ENCODE results near the gene PAK5.
A peak's percentile ranks its signal among the peaks of the same experiment; 100 is the strongest.

Gene PAK5

DNA sequence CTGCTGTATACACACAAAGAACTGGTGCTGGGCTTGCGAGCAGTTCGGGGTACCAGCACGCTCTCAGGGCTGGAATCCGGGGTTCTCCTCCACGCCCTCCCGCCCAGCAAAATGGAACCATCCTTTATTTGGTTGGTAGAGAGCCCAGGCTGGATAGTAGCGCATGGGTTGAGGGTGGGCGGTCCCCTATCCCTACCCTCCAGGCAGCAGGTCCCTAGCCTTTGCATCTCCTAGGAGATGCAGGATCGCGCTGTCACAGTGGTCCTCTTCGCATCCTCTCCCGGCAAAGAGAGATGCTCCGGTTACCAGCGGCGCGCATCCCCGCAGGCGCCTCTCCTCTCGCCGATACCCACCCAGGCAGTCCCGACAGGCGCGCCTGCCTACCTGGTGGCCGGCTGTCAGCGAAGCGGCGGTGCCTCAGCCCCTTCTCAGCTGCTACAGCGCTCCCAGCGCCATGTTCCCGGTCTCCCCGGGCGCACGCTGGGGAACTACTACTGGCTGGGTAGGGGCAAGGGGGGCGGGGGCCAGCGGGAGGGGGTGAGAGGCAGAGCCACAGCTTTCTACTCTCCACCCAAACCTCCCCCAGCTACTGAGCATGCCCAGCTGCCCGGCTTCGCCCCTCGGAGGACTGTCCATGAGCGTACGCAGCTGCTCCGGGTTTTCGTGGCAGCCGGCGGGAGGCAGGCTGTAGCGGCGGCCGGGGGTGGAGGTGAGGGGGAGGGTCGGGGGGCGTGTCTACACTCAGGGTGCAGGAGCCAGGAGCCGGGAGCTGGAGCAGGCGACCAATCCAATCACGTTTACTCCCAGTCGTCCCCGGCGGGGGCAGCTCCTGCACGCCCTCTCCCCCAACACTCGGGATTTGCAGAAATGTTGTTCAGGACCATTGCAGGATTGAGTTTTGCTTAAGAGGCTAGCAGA lies at the start of gene PAK5:
Gene PAK5, minus strand, starts transcription at position 699 of the 918 bp plus-strand sequence. CDS start 194,748 bp downstream, outside the sequence.
- peak; percentile 34 for DNase-seq (ENCODE audit: low spot score)

DNA sequence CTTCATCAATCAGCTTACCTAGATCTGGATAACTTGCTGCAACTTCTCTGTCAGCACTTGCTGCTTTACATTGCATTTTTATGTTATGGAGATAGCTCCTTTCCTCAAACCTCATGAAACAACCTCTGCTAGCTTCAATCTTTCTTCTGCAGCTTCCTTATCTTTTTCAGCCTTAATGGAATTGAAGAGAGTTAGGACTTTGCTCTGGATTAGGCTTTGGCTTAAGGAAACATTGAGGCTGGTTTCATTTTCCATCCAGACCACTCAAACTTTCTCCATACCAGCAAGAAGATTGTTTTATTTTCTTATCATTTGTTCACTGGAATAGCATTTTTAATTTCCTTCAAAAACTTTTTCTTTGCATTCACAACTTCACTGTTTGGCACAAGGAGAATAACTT lies 48.8 kb upstream of the PAK5 start:
- no peak for DNase-seq (ENCODE audit: low spot score)

DNA sequence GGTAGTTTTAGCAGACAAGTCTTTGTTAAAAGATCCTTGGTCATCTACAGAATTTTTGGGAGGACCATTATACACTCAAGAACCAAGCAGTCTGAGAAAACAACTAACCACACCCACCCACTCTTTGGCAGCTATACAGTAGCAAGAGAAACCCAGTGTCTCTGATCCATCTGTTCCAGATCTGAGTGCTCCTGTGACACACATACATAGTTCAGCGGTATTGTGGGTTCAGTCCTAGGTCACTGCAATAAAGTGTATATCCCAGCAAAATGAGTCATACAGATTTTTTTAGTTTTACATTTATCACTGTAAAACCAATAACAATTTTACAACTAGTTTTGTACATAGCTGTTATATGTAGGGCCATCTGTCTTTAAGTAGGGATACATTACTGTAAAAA lies 47.4 kb upstream of the PAK5 start:
- no peak for DNase-seq (ENCODE audit: low spot score)

DNA sequence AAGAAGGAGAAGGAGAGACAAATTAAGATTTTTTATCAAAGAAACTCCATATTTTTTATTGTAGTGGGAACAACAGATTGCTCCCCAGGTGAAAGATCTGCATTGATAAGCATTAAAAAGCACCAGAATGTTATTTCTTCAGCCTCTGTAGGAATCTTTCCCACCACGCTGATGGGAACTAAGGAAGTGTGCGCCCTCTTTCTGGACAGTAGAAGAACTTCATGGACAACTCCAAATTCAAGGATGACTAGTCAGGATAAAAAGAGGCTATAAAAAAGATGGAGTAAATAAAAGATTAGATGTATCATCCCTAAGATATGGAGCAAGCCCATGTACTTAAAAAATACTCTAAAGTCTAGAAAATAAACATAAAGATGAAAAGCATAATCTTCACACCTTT lies 45.8 kb upstream of the PAK5 start:
- no peak for DNase-seq (ENCODE audit: low spot score)

DNA sequence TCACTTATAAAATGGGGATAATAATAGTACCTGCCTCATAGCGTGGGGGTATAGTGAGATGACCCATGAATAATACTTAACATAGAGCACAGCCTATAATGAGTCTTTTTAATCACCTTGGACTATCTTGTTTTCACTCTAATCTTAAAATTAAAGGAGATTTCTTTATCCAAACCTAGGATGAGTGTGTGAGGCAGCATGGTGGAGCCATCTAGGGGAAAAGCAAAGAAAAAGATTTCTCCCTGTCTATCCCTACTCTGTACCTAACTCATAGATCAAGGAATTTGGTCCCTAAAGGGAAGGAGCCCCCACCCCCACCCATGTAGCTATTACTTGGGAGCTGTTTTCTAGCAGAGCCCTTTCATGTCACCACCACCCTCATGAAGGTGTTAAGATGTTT lies 45.2 kb upstream of the PAK5 start:
- DNase-seq (ENCODE audit: low spot score): no peak

DNA sequence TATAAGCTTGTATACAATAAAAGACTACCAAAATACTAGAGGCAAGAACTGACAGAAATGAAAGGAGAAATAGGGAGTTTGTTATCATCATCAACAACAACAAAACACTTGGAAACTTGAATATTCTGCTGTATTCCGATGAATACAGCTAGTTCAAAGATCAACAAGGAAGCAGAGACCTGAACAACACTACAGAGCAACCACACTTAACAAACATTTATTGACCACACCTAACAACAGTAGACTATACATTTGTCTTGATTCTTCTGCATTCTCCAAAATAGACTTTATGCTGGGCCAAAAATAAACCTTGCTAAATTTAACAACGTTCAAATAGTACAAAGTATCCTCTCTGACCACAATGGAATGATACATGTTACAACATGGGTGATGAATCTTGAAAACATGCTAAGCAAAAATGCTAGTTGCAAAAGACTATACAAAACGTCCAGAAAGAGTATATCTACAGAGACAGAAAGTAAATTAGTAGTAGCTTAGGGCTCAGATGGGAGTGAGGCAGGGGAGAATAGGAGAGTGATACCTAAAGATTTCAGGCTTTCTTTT lies 39.1 kb upstream of the PAK5 start:
- DNase-seq (ENCODE audit: low spot score): no peak

DNA sequence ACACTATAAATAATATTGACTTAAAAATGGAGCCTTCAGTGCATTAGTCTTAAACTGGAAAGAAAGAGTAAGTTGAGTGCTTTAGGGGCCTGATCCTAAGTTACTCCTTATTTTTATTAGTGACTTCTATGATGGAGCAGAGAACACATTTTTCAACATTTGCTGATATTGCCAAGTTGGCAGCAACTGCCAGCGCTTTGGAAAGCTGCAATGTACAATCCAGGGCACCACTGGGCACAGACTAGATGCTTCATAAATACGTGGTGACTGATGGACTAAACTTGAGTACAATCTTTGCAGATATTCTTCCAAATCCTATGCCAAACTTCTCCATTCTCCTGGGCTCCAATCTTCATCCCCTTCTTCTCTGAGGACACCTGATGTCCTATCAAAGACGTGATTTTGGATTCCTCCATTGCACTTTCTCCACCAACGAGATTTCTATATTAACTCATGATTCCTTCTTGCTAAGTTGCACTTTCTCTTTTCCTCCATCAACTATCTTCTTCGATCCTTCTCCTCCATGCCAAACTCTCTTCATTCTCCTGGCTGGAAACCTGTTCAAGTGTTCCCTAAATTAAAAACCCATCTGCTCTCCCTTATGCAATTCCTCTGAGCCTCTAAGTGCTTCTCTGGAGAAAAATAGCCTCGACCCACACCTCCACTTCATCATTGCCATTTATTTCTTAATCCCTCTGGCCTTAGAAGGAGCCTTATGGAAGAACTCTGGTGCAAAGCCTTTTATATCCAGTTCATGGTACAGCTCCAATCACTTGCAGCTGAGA lies 28.5 kb upstream of the PAK5 start:
- DNase-seq (ENCODE audit: low spot score): no peak

DNA sequence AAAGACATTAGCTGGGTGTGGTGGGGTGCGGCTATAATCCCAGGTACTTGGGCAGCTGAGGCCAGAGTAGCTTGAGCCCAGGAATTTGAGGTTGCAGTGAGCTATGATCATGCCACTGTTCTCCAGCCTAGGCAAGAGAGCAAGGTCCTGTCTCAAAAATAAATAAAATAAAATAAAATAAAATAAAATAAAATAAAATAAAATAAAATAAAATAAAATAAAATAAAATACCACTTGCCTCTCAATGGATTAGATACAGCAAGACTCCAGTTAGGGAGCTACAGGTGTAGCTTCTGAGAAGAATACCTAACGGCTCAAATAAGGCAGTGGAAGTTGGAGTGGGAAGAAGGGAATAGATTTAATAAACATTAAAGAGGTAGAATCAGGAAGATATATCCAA lies 13.7 kb upstream of the PAK5 start:
- no peak for DNase-seq (ENCODE audit: low spot score)

DNA sequence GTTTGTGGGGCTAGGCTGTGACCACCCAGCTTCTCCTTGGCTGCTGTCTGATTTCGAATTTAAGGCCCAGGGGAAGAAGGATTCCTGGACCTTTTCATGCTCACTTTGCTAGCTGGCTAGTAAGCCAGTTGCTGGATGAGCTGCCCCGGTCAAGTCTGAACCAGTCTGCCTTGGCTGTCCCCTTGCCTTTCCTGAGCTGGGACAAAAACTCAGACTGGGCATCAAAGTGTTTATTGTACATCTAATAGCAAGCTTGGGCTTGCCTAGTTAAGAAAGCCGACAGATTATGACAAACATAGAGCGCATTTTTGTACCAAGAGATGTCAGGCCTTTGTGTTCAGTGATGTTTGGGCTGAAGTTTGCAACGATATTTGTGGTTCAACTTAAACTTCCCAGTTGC lies 750 bp upstream of the PAK5 start:
- no peak for DNase-seq (ENCODE audit: low spot score)

DNA sequence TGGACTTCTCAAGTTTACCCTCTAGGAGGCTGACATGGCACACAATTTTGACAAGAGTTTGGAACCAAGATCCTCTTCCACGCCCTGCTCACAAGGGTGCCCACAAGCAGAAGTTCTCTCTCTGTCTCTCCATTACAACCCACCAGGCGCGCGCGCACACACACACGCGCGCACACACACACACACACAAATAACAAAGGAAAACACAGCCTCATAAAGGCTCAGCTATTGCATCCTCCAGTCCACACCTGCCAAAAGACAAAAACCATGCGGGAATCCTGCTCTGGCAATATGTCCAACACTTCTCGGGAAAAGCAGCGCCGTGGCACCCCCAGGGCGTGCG lies 870 bp downstream of the PAK5 start:
- DNase-seq (ENCODE audit: low spot score): no peak

DNA sequence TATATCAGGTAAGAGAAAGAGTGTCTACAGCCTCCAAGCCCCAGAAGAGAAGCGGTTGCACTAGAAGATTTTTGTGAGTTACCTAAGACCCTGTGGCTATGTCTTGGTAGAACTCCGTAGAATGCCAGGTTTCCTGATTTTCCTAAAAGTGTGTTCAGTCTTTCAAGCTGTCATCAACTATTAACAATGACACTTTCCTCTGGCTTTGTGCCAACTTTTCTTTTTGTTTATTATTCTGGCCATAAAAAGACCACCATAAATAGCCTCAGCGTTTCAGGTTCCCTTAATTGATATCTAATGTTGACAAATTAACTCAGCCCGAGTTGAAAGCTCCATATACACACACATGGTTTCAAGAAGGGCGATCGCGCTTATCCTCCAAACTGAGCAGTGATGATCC lies 1.2 kb downstream of the PAK5 start:
- DNase-seq (ENCODE audit: low spot score): no peak

DNA sequence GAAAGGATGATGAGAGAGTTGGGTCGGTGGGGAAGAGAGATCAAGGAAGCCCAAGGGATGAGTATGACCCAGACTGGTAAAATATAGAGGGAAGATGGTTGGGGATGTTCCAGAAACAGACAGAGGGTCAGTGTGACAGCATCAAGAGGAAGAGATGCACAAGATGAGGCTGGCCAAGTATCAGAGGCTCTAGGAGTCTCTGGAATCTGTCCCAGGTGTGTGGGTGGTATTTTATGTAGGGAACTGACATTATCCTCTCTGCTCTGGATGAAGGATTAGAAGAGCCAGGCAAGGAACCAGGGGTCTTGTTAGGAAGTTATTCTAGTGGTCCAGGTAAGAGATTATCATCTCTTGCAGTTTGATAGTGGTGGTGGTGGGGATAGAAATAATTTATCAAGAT lies 3.6 kb downstream of the PAK5 start:
- no peak for DNase-seq (ENCODE audit: low spot score)

DNA sequence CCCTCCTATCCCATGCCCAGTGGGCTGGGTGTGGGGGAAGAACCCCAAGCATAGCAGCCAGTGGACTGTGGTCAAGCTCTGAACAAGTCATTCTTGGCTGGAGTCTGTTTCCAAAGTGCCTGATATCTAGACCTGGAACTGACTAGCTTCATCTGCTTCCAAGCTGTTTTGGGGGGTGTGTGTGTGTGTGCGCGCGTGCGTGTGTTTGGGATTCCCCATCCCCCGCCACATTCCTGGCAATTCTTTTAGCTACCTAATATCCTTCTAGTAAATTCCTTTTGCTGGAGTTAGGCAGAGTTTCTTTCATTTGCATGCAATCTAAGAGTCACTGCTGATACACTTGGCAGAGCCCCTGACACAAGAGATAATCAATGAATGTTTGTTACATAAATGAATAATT lies 7.8 kb downstream of the PAK5 start:
- DNase-seq (ENCODE audit: low spot score): no peak

DNA sequence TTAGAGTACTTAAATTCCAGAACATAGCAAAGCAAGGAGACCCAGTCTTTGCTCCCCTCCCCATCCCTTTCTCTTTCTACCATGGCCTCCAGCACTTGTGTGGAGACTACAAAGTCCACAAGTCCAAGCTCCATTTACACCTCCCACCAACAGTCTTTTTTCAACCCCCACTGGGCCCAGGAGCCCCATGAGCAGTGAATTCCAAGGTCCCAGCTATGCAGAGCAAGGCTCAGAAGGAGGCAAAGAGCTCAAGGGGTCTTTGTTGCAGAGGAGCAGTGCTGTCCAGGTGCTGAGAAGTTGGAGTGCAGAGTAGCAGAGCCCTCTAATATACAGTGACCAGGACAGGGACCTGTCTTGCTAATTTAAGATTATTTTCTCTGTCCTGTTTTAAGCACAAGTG lies 9.0 kb downstream of the PAK5 start:
- DNase-seq (ENCODE audit: low spot score): no peak

DNA sequence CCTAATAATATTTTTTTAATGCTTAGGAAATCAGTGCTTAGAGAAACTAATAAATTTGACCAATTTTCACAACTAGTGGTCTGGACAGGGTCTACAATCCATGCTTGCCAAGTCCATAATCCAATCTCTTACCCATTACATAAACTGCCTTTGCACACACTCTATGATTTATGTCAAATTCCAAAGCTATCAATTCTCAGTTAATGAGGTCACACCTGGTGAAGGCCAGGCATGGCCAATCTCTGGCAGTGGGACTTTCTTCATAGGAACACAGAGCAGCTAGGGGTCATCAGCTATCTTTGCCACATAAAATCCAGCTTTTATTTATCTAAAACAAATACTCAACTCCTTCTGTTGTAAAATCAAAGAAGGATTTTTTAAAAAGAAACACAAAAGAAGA lies 21.2 kb downstream of the PAK5 start:
- DNase-seq (ENCODE audit: low spot score): no peak

DNA sequence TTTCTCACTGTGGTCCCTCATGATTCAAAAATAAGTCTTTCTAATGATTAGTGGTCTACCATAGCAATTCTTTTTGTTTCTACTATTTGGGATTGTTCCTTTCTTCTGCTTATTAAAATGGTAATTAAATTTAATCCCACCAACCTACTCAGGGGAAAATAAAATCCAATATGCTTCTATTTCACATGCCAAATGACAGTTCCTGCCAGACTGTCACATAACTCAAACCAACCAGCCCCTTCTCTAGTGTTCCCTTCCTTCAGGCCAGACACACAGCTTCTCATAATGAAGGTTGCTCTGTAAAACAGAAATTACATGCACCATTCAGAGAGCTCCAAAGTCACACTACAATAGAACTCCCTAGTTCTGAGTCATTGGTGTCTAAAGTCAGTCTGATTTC lies 23.2 kb downstream of the PAK5 start:
- DNase-seq (ENCODE audit: low spot score): no peak

DNA sequence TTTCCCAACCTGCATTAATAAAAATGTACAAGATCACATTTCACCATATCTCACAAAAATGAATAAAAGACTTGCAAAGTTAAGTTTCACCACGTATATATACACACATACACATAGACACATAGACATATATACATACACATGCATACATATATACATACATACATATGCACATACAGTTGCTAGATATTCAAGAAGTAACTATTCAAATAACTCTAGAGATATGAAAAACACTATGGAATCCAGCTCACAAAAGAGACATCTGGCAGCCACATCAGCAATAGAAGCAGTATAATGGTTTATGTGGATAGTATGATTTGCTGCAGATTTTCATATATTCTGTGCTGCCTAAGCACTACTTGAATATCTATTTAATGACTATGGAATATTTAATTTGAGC lies 28.1 kb downstream of the PAK5 start:
- DNase-seq (ENCODE audit: low spot score): no peak

DNA sequence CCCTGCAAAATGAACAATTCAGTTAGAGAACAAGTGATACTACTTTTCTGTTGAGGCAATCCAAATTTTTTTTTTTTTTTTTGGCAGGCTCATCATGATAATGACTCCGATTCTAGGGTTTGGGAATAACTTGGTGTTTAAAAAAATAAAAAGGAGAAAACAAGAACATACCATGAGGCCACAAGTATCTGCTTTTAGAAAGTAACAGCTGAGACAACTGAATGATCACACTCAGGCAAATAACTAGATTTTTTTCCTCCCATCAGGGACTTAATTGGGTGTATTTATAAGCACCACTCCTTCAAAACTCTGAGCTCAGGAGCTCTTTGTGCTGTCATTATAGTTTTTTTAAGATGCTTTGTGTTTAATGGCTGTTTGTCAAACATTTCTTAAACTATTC lies 29.6 kb downstream of the PAK5 start:
- no peak for DNase-seq (ENCODE audit: low spot score)

DNA sequence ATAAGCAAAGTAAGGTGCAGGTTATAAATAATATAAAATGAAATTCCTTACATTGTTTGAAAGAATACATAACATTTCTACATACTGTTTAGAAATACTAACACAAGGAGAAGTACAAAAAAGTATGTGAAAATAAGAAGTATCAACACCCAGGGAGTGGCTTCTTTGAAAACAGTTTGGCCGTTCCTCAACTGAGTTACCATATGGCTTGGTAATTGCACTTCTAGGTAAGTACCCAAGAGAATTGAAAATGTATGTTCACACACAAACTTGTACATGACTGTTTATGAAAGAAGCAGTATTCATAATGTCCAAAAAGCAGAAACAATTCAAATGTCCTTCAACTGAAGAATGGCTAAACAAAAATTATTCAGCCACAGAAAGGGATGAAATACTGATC lies 30.7 kb downstream of the PAK5 start:
- DNase-seq (ENCODE audit: low spot score): no peak

DNA sequence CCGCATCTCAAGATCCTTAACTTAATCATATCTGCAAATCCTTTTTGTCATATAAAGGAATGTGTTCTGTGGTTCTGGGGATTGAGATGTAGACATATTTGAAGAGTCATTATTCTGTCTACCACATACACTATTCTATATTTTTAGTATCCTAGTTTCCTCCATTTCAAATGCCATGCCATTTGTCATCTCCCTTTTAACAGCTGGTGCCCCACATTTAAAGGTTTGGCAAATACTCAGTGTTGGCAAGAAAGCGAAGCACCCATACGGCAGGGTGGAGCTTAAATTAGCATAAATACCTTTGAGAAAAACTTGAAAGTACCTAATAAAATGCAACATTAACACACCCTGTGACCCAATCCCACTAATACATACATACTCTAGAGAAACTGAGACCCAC lies 31.7 kb downstream of the PAK5 start:
- no peak for DNase-seq (ENCODE audit: low spot score)

DNA sequence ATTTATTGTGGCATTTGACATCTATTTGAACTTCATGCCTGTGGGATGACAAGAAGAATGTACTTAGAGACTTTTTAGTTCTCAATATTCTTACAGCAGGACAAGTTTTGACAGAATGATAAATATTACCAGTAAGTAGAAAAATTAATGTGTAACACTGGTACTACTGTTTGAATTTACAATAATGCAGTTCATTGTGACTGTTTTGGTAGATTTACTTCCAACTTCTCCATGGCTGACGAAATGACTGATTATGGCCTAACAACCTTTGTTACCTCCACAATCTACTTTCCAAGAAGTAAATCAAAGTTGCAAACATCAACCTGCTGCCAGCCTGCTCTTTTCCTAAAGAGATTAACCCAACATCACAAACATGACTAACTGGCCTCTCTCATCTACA lies 38.5 kb downstream of the PAK5 start:
- no peak for DNase-seq (ENCODE audit: low spot score)

DNA sequence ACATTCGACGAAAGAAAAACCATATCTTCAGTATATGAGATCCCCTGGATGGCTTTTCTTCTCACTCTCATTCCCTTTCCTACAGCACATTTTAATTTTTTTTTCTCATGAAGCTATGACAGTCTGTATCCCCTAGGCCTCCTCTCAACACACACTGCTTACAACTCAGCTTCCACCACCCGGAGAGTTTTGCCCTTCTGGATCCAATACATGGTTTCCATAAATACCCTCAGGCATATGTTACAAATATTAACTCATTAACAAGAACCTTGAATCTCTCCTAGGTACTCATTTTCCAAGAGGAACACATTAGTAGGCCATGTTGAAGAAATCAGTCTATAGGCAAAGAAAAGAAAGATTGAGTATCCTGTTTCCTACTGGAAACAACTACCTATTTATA lies 44.0 kb downstream of the PAK5 start:
- no peak for DNase-seq (ENCODE audit: low spot score)

DNA sequence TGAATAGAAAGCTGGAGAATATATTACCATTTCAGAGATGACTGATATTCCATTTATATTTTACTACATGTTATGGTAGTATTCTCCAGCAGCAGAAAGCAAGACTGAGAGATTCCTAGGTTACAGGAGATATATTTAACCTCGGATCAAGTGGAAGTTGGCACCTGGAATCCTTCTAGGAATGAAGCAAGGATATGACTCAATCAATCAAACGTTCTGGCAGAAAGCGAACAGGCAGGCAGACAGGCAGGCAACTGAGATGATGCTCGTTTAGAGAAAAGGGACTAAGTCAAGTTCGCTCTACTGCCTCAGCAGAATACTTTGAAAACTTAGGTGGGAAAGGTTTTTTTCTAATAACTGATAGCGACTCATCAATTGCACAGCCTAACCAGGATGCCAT lies 46.2 kb downstream of the PAK5 start:
- no peak for DNase-seq (ENCODE audit: low spot score)
